Measurements from ENCODE around the gene NARS2.
A peak's percentile ranks its signal among the peaks of the same experiment; 100 is the strongest.

NARS2 gene

DNA sequence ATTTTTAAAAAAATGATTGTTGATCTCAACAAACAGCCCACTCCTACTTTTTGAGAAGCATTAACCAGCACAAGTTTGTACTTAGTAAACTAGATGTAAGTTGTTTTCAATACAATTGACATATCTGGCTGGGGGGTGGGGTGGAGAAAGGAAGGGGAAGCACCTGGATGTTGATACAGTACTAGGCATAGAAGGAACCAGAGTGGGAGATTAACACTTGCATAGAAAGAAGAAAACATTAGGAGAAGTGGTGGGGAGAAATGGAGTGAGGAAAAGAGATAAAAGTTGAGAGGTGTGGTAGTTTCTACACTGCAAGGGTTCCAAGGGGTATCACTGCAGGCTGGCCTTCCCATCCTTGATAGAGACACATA is 146.4 kb downstream of the NARS2 start:
- no peak for DNase-seq

- DNase-seq: no peak
These were observed 146.9 kb downstream of the NARS2 start for GRCh38 chr11:78427615-78428265.

- DNase-seq: no peak
These were observed 147.8 kb downstream of the NARS2 start for GRCh38 chr11:78426845-78427244.

GRCh38 chr11:78425399-78426070 is 149.1 kb downstream of the NARS2 start:
- no peak for DNase-seq

GRCh38 chr11:78424334-78425270 is 150.1 kb downstream of the NARS2 start:
- DNase-seq: no peak

DNA sequence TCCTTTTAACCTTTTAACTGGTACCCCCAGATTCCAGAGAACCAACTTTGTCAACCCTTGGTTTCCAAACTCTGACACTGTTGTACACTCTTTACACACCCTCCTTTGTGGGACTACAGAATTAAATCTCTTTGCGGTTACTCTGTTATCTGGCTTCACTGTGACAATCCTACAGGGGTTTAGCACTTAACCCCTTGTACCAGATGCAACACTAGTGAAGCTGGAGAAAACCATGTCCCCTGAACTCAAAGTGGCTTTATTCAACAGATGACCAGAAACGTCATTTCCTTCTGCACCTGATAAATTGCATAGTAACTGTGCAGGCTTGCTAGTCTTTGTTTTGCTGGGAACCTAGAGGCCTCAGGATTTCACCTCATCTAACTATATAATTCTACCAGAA is 151.4 kb downstream of the NARS2 start:
- no peak for DNase-seq

DNA sequence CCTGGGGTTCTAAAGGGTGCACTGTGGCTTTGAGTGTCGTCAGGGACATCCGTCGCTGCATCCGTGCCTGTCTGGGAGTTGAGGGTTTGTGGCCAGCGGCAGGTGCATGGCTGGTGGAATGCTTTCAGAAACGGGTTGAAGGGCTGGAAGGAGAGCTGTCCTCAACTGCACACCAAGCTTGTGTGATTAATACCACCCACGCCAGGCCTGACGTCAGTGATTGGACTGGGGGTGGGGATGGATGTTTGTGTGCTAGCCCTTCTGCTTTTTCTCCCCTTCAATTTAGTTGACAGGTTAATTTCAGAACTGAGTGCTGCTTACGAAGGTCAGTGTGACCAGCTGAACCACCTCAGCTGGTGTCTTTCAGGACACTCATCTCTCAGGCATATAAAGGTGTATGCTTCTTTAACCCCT is 153.9 kb downstream of the NARS2 start:
- no peak for DNase-seq

DNA sequence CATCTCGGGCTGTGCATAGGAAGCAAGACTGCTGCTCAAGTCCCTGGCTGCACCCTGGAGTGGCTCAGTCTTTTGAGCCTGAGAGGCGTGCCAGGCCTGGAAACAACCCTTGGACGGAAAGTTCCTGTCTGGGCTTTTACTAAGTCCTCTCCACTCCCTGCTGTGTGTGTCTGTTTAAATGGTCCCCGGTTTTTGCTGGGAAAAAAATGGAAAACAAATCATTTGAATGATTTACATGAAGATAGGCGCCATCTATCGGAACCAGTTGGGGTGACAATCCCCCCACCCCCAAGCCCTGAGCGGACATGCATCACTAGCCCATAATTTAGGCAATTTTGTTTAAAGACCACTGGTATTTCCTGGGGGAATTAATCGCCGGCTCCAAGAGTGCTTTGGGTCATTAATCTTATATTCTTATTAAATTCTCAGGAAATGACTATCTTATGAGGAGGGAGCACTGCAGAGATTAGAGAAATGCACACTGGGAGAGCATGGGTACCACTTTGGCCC is 154.4 kb downstream of the NARS2 start:
- DNase-seq: no peak

DNA sequence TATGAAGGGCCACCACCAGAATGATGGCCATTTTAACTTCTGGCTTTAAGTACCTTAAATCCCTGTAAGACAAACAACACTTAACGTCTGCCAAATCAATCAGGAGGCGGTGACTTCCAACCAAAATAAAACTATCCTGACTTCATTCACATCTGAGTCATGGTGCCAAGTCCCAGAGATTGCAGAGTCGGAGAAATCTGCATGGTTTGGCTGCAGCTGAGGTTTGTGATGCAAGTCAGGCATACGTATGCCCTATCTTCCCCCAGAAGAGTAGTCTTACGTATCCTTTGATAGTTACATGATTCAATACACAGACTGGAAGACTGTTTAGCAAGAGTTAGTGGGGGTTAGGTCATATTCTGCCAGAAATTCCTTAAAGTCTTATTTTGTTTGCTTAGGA is 155.3 kb downstream of the NARS2 start:
- no peak for DNase-seq

DNA sequence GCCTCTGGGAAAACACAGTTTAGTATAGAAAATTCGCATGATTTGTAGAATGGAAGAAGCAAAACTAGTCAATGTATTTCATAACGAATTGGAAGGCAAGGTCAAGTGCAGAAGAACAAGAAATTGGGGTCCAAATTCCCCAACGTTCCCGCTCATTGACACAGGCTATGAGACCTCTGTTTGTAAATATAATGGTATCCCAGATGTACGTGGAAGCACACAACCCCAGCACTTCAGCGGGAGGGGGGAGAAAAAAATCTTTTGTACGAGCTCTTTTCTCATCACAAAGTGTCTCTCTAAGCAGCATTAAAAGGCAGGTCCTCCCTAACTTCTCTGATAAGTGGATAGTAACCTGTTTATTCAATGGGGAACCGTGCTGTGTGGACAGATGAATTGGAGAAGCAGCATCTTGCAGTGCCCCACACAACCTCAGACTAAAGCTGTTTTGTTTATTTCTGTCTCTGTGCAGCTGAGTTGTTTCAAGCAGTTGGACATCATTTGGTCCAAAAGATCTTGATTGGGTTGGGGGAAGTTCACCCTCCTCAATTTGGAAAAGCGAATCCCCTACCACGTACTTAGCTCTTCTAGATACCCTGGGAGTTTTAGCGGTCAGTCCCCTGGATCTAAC is 156.0 kb downstream of the NARS2 start:
- no peak for DNase-seq

- DNase-seq: peak; percentile 73
These were observed 156.6 kb downstream of the NARS2 start for GRCh38 chr11:78417888-78418583.

GRCh38 chr11:78417175-78417887 is 157.3 kb downstream of the NARS2 start, which contains the start of gene GAB2:
Gene GAB2 (minus strand): TSS chr11:78417820. CDS start chr11:78417720, 100 bp downstream.
- DNase-seq: no peak

DNA sequence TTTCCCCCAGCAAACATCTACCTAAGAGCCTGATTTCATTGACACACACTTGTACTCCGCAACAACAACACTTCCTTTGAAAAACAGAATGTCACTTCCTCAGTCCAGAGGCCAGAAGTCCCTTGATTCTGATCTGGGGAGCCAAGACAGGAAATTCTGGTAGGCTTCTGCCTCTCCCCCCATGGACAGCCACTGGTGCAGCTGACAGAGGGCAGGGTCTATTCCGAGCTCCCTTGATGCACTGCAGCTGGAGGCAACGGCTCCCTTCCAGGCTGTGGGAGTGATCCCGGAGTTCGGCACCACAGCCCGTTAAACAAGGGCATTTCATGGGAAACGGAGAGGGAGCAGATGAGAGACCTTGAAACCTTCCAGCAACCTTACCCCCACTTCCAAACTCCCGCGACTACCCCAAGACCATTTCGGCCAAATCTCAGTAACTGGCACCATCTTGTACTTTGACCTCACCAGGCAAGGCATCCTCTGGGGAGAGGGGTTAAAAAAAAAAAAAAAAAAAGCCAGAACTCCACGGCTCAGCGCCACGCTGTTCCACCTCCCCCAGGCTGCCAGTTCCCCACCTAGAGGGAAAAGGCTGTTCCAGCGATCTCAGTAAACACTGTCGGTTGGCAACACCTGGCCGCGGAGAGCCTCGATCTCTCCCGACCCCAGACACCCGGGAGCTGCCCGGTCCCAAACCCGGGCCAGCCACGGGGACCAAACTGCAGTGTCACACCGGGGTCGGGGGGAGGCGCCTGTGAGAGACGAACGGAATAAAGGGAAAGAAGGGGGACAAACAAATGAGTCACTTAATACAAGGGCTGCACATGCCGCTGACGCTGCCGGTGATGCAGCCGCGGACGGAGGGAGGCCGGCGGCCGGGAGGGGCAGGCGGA is 158.1 kb downstream of the NARS2 start:
- DNase-seq: peak; percentile 66

DNA sequence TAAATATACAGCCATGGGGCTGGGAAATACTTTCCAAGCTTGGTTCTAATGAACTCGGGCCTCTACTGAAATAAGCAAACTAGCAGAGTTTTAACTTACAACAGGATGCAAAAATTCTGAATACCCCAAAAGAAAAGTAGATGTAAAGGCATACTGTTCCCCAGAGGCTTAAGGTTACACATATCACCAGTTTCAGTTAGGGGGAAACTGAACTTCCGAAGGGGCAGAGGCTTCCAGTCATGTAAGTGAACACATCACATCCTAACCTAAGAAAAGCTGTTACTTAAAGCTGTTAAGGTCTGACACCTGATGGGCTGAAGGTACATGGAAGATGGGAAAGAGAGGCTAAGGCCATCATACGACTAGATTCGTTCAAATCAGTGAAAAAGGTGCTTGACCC is 159.3 kb downstream of the NARS2 start:
- DNase-seq: no peak

- no peak for DNase-seq
These were observed 160.2 kb downstream of the NARS2 start for GRCh38 chr11:78414321-78415051.

GRCh38 chr11:78408619-78409018 is 166.0 kb downstream of the NARS2 start:
- DNase-seq: no peak

DNA sequence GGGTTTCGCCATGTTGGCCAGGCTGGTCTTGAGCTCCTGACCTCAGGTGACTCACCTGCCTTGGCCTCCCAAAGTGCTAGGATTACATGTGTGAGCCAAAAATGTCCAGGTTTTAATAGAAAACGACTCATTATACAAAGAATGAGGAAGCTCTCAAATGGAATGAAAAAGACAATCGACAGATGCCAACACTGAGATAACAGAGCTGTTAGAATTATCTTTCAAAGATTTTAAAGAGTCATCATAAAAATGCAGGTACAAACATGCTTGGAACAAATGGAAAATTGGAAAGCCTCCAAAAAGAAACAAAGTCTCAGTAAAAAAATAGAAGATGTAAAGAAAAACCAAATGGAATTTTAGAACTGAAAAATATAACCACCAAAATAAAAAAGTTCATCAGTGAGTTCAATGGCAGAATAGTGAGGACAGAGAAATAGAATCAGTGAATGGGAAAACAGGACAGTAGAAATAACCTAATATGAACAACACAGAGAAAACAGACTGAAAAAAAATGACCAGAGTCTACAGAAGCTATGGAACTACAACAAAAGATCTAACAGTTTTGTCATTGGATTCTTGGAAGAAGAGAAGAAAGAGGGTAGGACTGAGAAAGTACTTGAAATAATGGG is 168.0 kb downstream of the NARS2 start:
- no peak for DNase-seq

- no peak for DNase-seq
These were observed 168.9 kb downstream of the NARS2 start for GRCh38 chr11:78405805-78406204.

- no peak for DNase-seq
These were observed 170.9 kb downstream of the NARS2 start for GRCh38 chr11:78403781-78404180.
